K562 (cell line): Measurements from ENCODE around the gene ABI3BP. TPM values are rescaled to one million over a fixed set of nuclear protein-coding genes. Genes with fewer than 3 reads are reported as not detected.
A peak's percentile ranks its signal among the peaks of the same experiment; 100 is the strongest.

Experiments used
- ATAC-seq: fragments of 200-7000 bp; cut with Tn5 transposase; 3 replicates; pipeline ENCODE4 v1.9.1; 2020; ENCODE audit warnings: moderate library complexity
- BruUV-seq: library from RNA; stranded (reverse); fragments of 400-500 nt; replicated peaks from 2 replicates; lab custom pipeline; 2021; lab: Mats Ljungman, UMichigan
- CTCF ChIA-PET: fragments of 300-600 bp; formaldehyde crosslinking; extraction: SDS; loops from one replicate; lab custom pipeline; 2021; ENCODE audit warnings: low intra/inter-chr PET ratio; lab: Yijun Ruan, JAX
- POLR2A ChIA-PET: fragments of 300-600, 350-650 bp; sonication (Branson Sonifier 250); formaldehyde crosslinking; extraction: SDS; loops from one replicate; lab custom pipeline; 2021; ENCODE audit warnings: antibody characterized with exemption, inconsistent platforms; lab: Yijun Ruan, JAX
- DNase-seq, 4 experiments: peaks; one replicate each; pipeline versions ENCODE4 v3.0.0 to v3.0.0-alpha.2; 2011 to 2018; ENCODE audit warnings: low spot score in 3 of 4, mixed read lengths in 3 of 4; ENCODE audit errors: extremely low read depth in 1 of 4
- FAIRE-seq: peaks from 2 replicates; lab custom pipeline; 2011; peaks lifted over from hg19 to GRCh38; lab: Jason Lieb, UNC
- H2AFZ ChIP-seq: 2 replicates; pipeline ENCODE4 v1.6.0; 2011; ENCODE audit warnings: low read depth, low read length, control low read depth, inconsistent platforms
- H3K27ac ChIP-seq: fragments of 200-600 bp; 3 replicates; pipeline ENCODE4 v1.8.0; 2011; ENCODE audit warnings: low read depth, mild to moderate bottlenecking, control low read depth, inconsistent platforms, low read length, moderate library complexity, mixed read lengths; ENCODE audit errors: extremely low read depth
- H3K27me3 ChIP-seq, 2 experiments: fragments of 300-600 bp in 1 of 2; 2 replicates in 1 of 2; 3 replicates in 1 of 2; pipeline versions ENCODE4 v1.6.0 to v1.8.0; 2011; ENCODE audit warnings: inconsistent platforms in 2 of 2, low read length in 2 of 2, mild to moderate bottlenecking in 1 of 2, mixed read lengths in 1 of 2, moderate library complexity in 1 of 2; ENCODE audit not compliant: control insufficient read depth in 2 of 2, insufficient read depth in 2 of 2
- H3K36me3 ChIP-seq: fragments of 300-600 bp; 3 replicates; pipeline ENCODE4 v1.8.0; 2011; ENCODE audit warnings: mild to moderate bottlenecking, low read length, inconsistent platforms; ENCODE audit not compliant: control insufficient read depth, insufficient read depth
- H3K4me1 ChIP-seq, 2 experiments: fragments of 200-600 bp in 1 of 2; replicated peaks in 1 of 2; 2 replicates in 1 of 2; 3 replicates in 1 of 2; pipeline versions ENCODE4 v1.5.1 to v1.8.0; 2011; ENCODE audit warnings: inconsistent platforms in 2 of 2, low read length in 2 of 2, mild to moderate bottlenecking in 1 of 2, mixed read lengths in 1 of 2, moderate library complexity in 1 of 2; ENCODE audit not compliant: control insufficient read depth in 2 of 2, insufficient read depth in 2 of 2
- H3K4me2 ChIP-seq: 2 replicates; pipeline ENCODE4 v1.6.1; 2011; ENCODE audit warnings: low read length, control low read depth, inconsistent platforms, mixed read lengths; ENCODE audit not compliant: insufficient read depth
- H3K4me3 ChIP-seq: fragments of 200-600 bp; sonication (generic), shearing (Covaris generic); 2 replicates; pipeline ENCODE4 v1.5.1; 2016; ENCODE audit warnings: control low read depth, inconsistent platforms
- H3K79me2 ChIP-seq: fragments of 200-600 bp; 3 replicates; pipeline ENCODE4 v1.8.0; 2011; ENCODE audit warnings: low read length, inconsistent platforms; ENCODE audit not compliant: control insufficient read depth, insufficient read depth
- H3K9ac ChIP-seq, 2 experiments: 2 replicates each; pipeline versions ENCODE4 v1.6.0 to v1.6.1; 2011; ENCODE audit warnings: low read depth in 2 of 2, low read length in 2 of 2, control low read depth in 1 of 2, inconsistent platforms in 1 of 2, mild to moderate bottlenecking in 1 of 2, mixed read lengths in 1 of 2; ENCODE audit not compliant: insufficient read depth in 1 of 2
- H3K9me1 ChIP-seq: one replicate; pipeline ENCODE4 v1.6.0; 2011; ENCODE audit warnings: inconsistent platforms, mild to moderate bottlenecking, low read length, moderate library complexity; ENCODE audit not compliant: control insufficient read depth, insufficient read depth
- H3K9me3 ChIP-seq: replicated peaks from 2 replicates; pipeline ENCODE4 v1.5.1; 2011; ENCODE audit warnings: low read depth, low read length, inconsistent platforms; ENCODE audit not compliant: control insufficient read depth, insufficient read depth
- H4K20me1 ChIP-seq: replicated peaks from 2 replicates; pipeline ENCODE4 v1.6.1; 2011; ENCODE audit warnings: low read length, inconsistent platforms, mixed read lengths; ENCODE audit not compliant: control insufficient read depth, insufficient read depth
- HOMEZ ChIP-seq: fragments of 250-450 bp; sonication (Bioruptor Pico); IDR thresholded peaks from 2 replicates; pipeline ENCODE4 v1.4.0; 2020; ENCODE audit warnings: mild to moderate bottlenecking, moderate library complexity
- MAFG ChIP-seq: fragments of 450-650 bp; conservative IDR thresholded peaks from 2 replicates; pipeline ENCODE4 v1.6.1; 2016; ENCODE audit warnings: missing genetic modification characterization, missing compliant biosample characterization
- MCM5 ChIP-seq: fragments of 450-650 bp; IDR thresholded peaks from 2 replicates; pipeline ENCODE4 v1.6.1; 2016; ENCODE audit warnings: low read depth
- RBM25 ChIP-seq: fragments of 200-400 bp; formaldehyde crosslinking; IDR thresholded peaks from 2 replicates; pipeline ENCODE4 v1.6.1; 2018; ENCODE audit warnings: low read length, low read depth, moderate library complexity; ENCODE audit not compliant: severe bottlenecking
- TRIM28 ChIP-seq: fragments of 450-650 bp; IDR thresholded peaks from 2 replicates; pipeline ENCODE4 v1.6.1; 2017
- ZBTB5 ChIP-seq: fragments of 450-650 bp; IDR thresholded peaks from 2 replicates; pipeline ENCODE4 v1.6.1; 2017; ENCODE audit warnings: antibody characterized with exemption
- ZFX ChIP-seq: sonication (generic); formaldehyde crosslinking; IDR thresholded peaks from 2 replicates; pipeline ENCODE4 v1.8.0; 2022; ENCODE audit warnings: mild to moderate bottlenecking, missing genetic modification reagents, moderate library complexity
- WGBS: fragments of 100-300 bp; shearing (Covaris generic); methylation state at CpG from one replicate; pipeline ENCODE4 v1.1.6; 2016; ENCODE audit warnings: low coverage, mixed read lengths; ENCODE audit not compliant: insufficient coverage; ENCODE audit errors: missing lambda C conversion rate; 5-methylcytosine and 5-hydroxymethylcytosine counted together
- in situ Hi-C: fragments of 300-500 bp; cut with MboI; formaldehyde crosslinking; loops from 4 replicates; pipeline ENCODE4 v1.15.0; 2018; ENCODE audit warnings: inconsistent platforms, mixed read lengths
- intact Hi-C: fragments of 100-400 bp; cut with micrococcal nuclease; formaldehyde crosslinking; loops from 2 replicates; pipeline ENCODE4 v1.14.2; 2022
- polyA plus RNA-seq, 8 experiments: library from polyadenylated mRNA; depleted of rRNA in 4 of 8; stranded (reverse) in 5 of 8; unstranded in 3 of 8; fragments of >200 nt; fragmentation: Nextera tagmentation in 2 of 8; fragmentation: Illumina TruSeq in 1 of 8; extraction: Ambion mirVana in 2 of 8; extraction: Trizol in 1 of 8; gene quantifications; 2 replicates each; pipeline versions ENCODE4 v1.2.1 to v1.2.3, GENCODE V29; 2011 to 2014; ENCODE audit warnings: inconsistent platforms in 1 of 8, missing spikeins in 1 of 8
- total RNA-seq, 7 experiments: library from RNA; depleted of rRNA in 6 of 7; stranded (reverse); fragments of >200 nt in 6 of 7; fragmentation: Illumina TruSeq in 2 of 7; extraction: Trizol in 2 of 7; gene quantifications; 2 replicates each; pipeline versions ENCODE4 v1.2.1 to v1.2.3, GENCODE V29; 2011 to 2021; ENCODE audit warnings: low replicate concordance in 1 of 7
- TF ChIP-seq, protein P1 (sequence below), 2 experiments: IDR thresholded peaks in 1 of 2; conservative IDR thresholded peaks in 1 of 2; 2 replicates each; pipeline ENCODE4 v1.6.1; 2016; ENCODE audit warnings: low read depth in 2 of 2, mild to moderate bottlenecking in 1 of 2, missing compliant biosample characterization in 1 of 2, missing genetic modification characterization in 1 of 2, moderate library complexity in 1 of 2

ABI3BP gene
- total and polyA plus RNA-seq, 9 of the 15 experiments (the other 6 are each of a cell fraction or from before 2014, with no cell fraction given), result 0.01 to 0.24 (median 0.06) TPM; not detected in 5

GRCh38 chr3:100899440-100900091 is 93.7 kb downstream of the ABI3BP start (continued):
- TF ChIP-seq, protein P1, sequence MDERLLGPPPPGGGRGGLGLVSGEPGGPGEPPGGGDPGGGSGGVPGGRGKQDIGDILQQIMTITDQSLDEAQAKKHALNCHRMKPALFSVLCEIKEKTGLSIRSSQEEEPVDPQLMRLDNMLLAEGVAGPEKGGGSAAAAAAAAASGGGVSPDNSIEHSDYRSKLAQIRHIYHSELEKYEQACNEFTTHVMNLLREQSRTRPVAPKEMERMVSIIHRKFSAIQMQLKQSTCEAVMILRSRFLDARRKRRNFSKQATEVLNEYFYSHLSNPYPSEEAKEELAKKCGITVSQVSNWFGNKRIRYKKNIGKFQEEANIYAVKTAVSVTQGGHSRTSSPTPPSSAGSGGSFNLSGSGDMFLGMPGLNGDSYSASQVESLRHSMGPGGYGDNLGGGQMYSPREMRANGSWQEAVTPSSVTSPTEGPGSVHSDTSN (CRISPR knock-in tag; IDR thresholded peaks at IDR 0.05; ENCODE audit: low read depth), result no peak
- TF ChIP-seq, protein P1 (tag; conservative IDR thresholded peaks at IDR 0.05; ENCODE audit: low read depth), result peak; percentile 40; the same call in 1 of the 2 replicates
- peak; percentile 59 for TF ChIP-seq MAFG (tag)

DNA sequence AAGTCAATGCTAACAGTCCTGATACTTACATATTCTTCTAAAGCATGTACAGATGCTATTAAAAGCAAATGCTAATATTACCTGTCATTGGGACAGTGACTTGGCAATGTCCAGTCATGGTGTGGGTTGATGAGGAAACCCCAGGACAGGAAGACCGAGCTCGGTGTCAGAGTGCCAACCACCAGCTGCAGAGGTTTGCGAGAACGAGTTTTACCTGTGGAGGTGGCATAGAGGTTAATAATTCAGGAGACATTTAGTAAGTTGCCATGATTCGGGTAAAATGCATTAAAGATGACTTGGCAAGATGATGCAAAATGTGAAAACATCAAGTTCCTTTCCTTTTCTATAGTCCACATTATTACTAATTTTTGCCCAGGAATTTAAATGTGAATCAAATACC is 94.5 kb downstream of the ABI3BP start:
- no peak overlapping the region for H2AFZ ChIP-seq
- FAIRE-seq, result no peak
- no peak for DNase-seq
- H3K79me2 ChIP-seq, result no peaks in the 10 kb centered on the region
- in situ Hi-C loops, result no loop called here
- H3K27ac ChIP-seq, result no peak overlapping the region
- intact Hi-C loops, result no loop called here
- no peaks in the 10 kb centered on the region for H3K9me3 ChIP-seq
- H4K20me1 ChIP-seq, result no peaks in the 10 kb centered on the region
- no peaks in the 10 kb centered on the region for H3K36me3 ChIP-seq
- TF ChIP-seq MCM5 (no peak), HOMEZ (no peak), ZBTB5 (no peak), TRIM28 (no peak), RBM25 (no peak), ZFX (CRISPR knock-in tag) (no peak)
- no peak overlapping the region for H3K9ac ChIP-seq
- no TSS peak for BruUV-seq
- 6% methylated on average over 5 of the region's 5 CpGs for WGBS
- ChIA-PET POLR2A (no interaction called here), CTCF (no interaction called here)
- no peaks in the 10 kb centered on the region for H3K9me1 ChIP-seq
- no peak overlapping the region for H3K4me2 ChIP-seq
- 0 out of 5 replicates have a peak, but pooled peaks cover 0 to 2% of the 10 kb centered on the region in 2 experiments for H3K27me3 ChIP-seq
- no peak for ATAC-seq
- no peaks in the 10 kb centered on the region; a peak in 1 of 5 replicates for H3K4me1 ChIP-seq
- no peak overlapping the region for H3K4me3 ChIP-seq
